GM18858 (cell line): ENCODE data around the gene TLX3.
"Not testable (repeated sequence)": the region's sequence is repeated elsewhere in the genome, so short reads cannot be mapped to it uniquely, and the experiment has no call there.

Experiments used
- ATAC-seq: cut with Tn5 transposase; IDR thresholded peaks from one replicate; pipeline ENCODE4 v1.9.1; 2021; ENCODE audit not compliant: unreplicated experiment

TLX3 gene

DNA sequence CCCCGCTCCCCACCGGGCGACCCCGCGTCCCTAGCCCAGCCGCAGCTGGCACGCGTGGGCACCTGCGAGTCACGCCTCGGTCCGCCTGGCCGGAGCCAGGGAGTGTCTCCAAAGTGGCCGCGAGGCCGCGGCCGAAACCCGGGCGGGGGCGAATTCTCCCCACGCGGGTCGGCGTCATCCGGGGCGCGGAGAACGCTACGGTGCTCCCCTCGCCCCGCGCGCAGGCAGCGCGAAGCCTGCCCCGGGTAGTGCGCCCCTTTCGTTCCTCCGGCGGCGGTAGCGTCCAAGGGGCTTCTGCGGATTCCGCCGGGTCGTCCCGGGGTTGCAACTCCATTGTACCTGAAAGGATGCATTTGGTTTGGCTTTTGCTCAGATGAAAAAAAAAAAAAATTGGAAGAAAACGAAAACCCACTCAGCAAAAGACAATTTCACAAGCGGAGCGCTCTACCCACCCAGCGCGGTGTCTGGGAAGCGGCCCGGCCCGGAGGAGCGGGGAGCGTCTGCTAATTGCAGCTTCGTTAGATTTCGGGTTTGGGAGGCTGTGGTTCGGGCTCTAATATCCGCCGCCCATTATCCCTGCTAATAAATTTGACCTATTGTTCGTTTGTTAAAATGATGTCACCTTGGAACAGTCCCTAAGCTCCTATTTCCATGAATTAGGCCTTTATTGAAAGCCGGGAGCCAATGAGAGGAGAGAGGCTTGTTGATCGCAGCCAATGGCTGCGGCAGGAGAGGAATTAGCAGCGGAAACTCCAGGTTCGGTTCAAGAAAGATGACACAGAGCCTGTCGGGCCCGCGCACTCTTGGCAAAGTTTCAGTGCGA lies at the start of gene TLX3:
TSS of gene TLX3 (plus strand) at position 796 of the 823 bp plus-strand sequence. CDS start 118 bp downstream, outside the sequence.
- ATAC-seq: no peak

DNA sequence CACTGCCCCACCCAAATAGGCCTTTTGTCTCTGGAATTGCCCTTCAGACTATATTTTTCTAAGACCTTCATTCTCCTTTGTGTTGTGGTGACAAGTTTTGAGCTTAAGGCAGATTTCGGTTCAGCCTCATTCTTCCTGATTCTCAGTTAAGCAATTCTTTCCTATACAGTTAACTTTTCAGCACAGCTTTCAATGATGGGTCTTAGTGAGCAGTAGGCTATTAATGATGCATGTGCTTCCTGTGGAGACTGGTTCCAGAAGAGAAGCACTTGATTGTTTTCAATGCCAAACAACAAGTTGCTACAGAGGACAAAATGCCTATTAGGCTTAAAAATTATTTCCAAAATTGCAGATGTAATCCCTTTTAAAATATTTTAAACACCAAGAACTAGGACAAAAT lies 47.7 kb upstream of the TLX3 start:
- no peak for ATAC-seq

DNA sequence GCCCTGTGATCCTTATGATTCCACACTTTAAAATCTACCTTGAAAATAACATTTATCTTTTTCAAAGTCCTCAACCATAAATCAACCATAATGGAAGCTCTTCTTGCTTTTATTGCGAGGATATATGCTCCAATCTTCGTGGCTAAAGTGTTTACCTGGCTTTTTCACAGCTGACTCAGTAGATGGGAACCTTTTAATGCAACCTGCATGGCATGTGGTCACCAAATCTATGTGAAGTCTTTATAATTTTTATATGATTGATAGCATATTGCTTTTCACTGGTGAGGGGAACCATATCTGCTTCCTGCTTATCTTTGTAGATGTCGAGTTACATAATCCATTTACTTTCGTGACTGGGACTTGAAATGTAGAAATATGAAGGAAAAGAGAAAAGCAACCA lies 47.1 kb upstream of the TLX3 start:
- no peak for ATAC-seq

DNA sequence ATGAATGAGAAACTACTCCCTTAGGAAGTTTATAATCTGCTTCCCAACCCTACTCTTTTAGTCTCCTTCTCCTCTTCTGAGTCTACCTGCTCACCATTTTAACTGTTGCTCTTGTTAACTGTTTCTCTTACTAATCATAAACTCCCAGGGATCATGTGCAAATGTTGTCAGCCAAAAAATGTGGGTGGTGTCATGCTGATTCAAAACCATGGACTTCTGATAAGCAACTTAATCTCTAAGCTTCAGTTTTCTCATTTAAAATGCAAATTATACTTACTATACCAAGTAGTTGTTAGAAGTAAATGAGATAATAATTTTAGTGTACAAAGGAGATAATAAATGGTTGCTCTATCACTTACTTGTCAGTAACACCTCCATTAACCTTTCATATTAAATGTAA lies 45.9 kb upstream of the TLX3 start:
- no peak for ATAC-seq

DNA sequence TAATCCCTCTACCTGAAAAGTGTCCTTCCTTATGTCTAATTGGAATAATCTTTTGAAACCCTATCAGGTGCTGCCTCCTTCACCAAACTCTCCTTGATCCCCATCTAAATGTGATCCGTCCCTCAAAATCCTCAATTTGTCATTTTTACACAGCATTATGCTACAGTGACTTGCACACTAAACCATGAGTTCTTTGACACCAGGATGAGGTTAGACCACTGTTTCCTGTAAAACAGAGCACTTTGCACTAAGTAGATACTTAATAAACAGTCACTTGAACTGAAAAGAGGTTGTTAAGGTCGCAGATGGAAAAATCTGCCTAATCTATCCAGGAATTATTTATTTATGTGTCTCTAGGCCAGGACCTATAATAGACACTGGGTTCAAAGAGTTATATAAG lies 44.2 kb upstream of the TLX3 start:
- ATAC-seq: no peak

DNA sequence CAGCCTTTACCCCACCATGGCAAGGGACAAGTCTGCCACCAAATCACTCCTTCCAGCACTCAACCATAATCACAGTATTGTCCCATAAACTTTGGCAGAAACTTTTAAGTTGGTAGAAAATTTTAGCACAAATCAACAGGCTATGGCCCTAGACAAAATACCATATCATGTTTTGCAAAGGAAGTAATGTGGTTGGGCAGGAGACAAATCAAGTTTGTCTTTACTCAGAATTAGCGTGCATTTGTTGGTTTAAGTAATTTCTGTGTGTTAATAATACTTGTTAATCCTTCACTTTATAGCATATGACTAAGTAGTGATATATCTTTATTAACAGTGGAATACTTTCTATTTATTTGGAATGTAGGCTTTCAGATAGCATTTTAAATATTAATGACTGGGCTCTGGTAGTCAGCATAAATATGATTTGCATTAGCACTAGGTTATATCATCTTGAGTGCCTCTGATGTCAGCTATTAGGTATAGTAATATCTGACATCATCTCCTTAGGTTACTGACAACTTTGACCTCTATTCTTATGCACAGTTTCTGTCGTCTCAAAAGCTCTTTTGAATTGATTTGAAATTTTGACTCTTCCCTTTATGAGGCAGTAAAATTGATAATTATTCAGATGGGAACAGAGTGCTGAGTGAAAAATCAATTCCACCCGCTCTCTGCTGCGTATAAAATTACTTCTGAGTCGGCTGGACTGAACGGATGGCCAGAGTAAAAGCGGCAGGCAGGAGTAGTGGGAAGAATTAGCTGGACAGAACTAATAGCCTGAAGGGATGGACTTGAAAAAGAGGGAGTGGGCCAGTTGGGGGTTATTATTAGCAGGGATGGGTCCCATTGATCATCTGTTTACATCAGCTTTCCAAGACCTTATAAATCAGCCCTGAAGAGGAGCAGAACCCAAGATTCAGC lies 40.1 kb upstream of the TLX3 start:
- ATAC-seq: no peak

DNA sequence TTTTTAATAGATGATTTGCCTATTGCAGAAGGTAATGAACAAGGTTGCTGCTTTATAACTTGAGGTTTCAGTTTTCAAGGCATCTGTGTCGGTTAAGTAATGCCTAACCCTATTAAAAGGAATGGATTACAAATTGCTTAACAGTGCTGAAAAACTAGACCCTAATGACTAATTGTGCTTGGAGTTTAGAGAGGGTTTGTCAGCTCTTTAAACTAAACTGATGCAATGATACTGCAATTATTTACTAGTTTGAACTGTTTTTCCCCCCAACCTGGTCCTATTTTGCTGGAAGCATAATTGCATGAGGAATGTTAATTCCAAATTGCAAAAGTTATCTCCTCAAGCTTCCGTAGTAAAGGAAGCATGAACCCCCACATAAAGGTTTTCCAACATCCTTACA lies 39.3 kb upstream of the TLX3 start:
- no peak for ATAC-seq

DNA sequence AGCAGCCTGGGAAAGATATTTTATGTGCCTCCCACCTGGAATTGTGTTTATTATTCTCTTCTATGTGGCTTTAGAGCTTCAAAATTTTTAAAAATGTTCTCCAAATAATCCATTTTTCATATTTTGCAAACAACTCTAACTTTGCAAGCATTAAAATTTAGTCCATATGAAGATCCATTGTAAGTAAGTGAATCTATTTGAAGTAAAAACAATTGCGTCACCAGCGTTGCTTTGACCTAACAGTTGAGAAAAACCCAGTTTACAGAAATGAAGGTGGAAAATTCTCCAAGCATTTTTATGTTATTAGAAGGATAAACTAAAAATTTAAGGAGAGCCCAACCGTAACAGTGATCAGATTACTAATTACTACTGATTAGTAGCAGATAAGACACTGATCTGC lies 38.9 kb upstream of the TLX3 start:
- ATAC-seq: no peak

DNA sequence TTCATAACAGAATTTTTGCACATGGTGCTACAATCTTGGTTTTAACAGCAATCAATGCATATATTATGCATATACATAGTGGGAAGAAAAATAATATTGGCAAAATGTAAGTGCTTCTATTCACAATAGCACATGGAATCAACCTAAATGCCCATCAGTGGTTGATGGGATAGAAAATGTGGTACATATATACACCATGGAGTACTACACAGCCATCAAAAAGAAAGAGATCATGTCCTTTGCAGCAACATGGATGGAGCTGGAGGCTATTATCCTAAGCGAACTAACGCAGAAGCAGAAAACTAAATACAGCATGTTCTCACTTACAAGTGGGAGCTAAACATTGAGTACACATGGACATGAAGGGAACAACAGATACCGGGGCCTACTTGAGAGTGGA lies 37.2 kb upstream of the TLX3 start:
- no peak for ATAC-seq

DNA sequence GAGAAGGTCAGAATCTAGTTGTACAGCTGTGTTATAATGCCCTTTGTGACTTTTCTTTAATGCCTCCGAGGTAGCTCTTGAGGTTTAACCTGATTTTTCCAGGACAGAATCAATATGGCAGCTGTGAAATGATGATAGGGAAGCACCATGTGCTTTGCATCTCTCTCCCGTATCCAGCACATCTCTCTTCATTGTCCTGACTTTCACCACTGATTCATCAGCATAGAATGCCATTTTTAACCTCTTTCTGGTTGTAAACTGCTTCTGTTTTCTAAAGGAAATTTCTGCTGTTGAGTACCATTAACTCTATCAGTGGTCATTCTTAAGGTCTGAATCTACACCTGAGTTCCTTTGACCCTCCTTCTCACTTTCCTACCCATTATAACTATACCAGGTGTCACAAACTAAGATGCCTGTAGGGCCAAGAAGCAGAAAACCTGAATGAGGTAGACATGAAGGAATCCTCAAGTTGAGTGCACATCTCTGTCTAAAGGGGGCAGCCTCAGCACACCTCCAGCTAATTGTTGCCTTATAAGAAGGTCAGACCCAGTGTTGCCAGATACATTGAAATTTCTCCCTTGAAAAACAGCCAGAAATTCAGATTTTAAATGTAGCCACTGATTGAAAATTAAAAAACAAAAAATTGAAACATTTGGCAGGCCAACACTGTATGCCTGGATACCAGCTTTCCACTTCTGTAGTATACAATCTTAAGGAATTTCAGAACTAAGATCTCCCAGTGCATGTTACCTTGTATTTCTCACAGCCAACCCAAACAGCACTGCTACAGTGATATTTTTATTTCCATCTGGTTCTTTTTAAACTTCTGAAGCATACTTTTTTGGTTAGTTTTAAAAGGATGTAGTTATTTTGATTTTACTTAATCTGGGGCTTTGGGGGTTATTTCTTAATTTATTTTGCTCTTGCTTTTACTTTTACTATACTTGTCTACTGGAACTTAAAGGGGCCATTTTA lies 35.8 kb upstream of the TLX3 start:
- no peak for ATAC-seq

DNA sequence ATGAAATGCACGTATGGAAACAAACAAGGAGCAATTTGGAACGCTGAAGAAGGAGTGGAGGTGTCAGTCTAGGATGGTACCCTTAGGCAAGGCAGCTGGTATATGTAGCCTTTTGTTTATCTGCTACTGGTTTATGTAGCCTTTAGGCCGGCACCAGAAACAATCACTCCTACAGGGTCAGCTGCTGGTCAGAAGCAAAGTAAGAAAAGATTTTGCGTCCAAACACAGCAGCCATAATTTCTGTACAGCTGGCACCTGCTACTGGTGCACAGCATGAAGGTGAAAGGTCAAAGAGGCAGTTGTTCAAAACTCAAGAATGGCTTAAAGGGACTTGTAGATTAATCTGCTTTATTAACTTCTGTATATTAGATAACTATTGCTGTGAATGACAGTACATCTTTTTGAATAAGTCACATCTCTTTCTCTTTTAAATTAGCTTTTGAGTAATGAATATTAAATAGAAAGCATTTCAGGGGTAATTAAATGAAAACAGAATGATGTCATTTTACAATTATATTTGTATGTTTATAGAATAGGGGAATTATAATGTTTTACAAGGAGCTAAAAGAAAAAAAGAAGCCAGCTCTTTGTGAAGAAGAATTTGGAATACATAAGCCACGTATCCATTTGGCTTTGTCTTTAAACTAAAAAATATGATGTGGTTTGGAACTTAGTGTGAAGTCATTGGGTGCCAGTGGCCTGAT lies 33.1 kb upstream of the TLX3 start:
- no peak for ATAC-seq

DNA sequence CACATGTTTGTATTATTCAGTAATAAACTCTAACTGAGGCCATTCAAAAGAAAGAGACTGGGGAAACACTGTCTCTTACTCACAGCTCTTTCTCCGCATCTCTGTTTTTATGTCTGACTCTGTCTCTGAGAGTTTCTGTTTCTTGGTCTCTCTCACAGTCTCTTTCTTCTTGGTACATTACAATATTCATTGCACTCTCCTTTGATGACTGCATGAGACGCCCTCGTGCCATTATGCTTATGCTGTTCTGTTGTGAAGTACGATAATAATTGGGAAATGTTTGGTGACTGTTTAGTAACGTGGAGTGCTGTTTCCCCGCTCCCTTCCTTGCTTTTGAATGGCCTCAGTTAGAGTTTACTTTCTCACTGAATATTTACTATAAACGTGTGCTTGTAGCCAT lies 25.3 kb upstream of the TLX3 start:
- ATAC-seq: no peak

DNA sequence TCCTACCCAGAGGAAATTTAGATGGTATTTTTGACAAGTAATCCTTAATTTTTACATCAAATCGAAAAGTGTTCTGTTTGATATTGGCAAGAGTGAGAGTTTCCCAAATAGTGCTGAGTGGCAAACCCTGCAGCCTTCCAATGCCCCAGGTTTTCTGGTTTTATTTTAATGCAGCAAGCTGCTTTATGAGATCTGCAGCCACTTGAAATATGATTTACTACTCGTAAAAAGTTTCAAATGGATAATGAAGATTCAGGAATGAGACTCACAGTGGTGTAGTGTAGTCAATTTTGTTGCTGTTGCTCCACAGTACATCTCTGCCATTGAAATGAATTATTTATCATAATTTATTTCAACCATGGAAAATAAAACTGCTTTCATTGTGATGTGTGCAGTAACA lies 23.6 kb upstream of the TLX3 start:
- no peak for ATAC-seq

DNA sequence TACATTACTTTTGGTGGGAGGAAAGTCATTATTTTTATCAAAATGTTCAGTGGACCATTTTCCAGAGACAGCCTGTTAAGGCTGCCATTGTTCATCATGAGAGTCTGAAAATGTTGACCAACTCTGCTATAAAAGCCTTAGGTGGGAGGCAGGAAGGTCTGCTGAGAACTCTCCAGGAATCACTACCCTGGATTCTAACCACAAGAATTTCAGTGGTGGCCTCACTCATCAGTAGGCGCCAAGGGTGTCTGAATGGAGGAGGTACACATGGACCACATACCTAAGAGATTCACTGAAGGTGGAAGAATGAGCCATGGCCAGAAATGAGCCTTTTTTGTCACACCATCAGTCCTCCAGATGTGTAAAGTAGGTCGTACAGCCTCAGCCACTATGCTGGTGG lies 21.0 kb upstream of the TLX3 start:
- no peak for ATAC-seq

DNA sequence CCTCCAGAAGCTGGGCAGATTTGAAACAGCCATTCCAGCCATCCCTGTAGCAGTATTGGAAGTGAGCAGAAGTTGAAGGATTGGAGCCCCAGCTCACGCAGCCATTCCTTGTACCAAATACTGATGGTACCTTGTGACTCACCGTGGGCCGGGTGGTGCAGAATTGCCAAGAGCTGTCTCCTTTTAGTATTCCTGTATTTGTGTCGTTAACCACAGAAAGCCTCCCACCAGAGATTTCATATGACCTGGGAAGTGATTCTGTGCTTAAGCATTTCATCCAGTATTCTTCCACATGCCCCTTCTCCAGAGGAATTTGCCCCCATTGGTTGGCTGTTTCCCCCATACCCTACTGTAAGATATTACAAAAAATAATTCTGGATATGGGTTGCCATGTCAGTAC lies 17.7 kb upstream of the TLX3 start:
- ATAC-seq: no peak

DNA sequence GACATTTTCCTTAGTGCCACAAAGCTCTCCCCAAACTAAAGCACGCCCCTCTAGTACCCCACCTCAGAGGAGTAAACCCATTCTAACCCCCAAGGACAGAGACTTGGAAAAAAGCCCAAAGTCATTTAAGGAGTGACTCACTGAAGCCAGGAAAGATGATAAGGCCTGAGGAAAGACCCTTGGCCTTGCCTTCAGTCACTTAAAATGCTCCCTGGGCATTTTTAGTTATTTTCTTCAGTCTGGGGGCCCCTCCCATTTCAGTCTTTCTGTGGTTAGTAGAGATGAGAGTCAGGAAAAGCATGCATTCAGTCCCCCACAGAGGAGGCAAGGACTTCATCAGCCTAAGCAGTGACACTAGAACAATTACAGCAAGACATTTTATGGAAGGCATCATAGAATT lies 13.7 kb upstream of the TLX3 start:
- ATAC-seq: no peak

DNA sequence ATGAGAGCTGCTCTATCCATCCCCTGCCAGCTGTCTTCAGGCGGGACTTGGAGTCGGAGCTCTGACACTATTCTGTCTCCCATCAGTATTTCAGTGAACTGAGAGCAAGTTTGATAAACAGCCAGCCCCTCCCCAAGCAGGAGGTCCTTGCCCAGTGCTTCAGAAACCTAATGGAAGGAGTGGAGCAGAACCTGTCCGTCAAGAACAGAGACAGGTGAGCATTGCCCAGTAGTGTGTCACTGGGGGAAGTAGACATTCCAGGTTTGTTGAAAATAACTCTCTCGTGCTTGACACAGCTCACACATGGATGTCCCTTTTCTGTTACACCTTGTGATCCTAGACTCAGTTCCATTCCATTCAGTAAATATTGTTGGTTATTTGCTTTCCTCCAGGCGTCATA lies 13.2 kb upstream of the TLX3 start:
- ATAC-seq: no peak

DNA sequence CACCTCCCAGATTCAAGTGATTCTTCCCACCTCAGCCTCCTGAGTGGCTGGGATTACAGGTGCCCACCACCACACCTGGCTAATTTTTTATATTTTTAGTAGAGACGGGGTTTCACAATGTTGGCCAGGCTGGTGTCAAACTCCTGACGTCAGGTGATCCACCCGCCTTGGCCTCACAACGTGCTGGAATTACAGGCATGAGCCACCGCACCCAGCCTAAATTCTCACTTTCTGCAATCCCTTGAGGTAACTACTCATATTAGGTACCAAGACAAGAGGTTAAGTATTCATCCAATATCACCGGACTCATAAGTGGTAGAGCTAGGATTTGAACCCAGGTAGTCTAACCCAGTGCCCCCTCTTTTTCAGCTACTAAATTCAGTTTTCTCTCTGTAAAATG lies 11.1 kb upstream of the TLX3 start:
- not testable (repeated sequence) for ATAC-seq

DNA sequence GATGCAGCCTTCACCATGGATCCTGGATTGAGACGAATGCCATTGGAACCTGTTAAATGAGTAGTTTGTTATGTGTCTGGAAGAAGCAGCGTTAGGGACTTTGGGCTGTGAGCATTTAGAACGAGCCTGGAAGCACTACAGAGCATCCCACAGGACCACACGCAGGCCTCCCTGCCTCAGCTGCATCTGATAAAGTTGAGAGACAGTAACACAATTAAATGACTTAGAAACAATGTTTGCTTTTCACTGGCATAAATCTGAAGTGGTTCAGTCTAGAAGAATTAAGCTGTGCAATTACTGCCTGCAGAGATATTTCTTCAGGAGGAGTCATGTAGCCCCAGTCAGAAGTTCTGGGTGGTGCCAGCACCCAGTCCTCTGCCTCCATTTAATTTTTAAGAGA lies 9.8 kb upstream of the TLX3 start:
- ATAC-seq: no peak

DNA sequence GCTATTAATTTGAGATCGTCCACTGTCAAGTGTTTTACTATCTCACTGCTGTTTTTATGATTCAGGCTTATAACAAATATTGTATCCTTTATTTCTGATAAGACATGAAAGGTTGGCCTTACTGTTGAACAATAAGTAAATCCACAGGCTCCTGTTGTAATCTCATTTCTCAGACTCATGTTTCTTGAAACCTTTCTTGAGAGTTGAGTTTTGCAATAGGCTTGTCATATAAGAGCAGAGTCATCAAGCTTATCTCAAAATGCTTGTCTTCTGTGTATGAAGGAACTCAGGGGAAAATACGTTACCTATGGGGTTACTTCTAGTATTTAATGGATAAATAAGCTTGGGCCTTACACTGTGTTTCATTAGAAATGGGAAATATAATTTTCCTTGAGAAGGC lies 9.2 kb upstream of the TLX3 start:
- no peak for ATAC-seq
